HL-60/S4 treated with retinoic acid at 250 ng/mL for 4 days and 3 days (cell line): Measurements from ENCODE around the gene MAT2A.
"Not testable (repeated sequence)": the region's sequence is repeated elsewhere in the genome, so short reads cannot be mapped to it uniquely, and the experiment has no call there.

Source experiments
- in situ Hi-C: fragments of 300-500 bp; cut with MboI; formaldehyde crosslinking; loops from 2 replicates; pipeline ENCODE4 v1.7.0; 2022; ENCODE audit warnings: low sequenced_read_pairs

The MAT2A gene

GRCh38 chr2:85523903-85524335 lies 15.0 kb upstream of the MAT2A start:
- in situ Hi-C loops: no loop called here

GRCh38 chr2:85524336-85524908 lies 14.5 kb upstream of the MAT2A start:
- in situ Hi-C loops: no loop called here

GRCh38 chr2:85525029-85525428 lies 13.9 kb upstream of the MAT2A start:
- in situ Hi-C loops: no loop called here

- in situ Hi-C loops: no loop called here
Measured at GRCh38 chr2:85525567-85525966, 13.4 kb upstream of the MAT2A start.

GRCh38 chr2:85527787-85528186 lies 11.2 kb upstream of the MAT2A start:
- in situ Hi-C loops: no loop called here

- in situ Hi-C loops: no loop called here
Measured at GRCh38 chr2:85528355-85528754, 10.6 kb upstream of the MAT2A start.

- in situ Hi-C loops: no loop called here
Measured at GRCh38 chr2:85529809-85530208, 9.2 kb upstream of the MAT2A start.

GRCh38 chr2:85531589-85531988 lies 7.4 kb upstream of the MAT2A start:
- in situ Hi-C loops: no loop called here

- in situ Hi-C loops: no loop called here
Measured at GRCh38 chr2:85534099-85534498, 4.9 kb upstream of the MAT2A start.

GRCh38 chr2:85534881-85535280 lies 4.1 kb upstream of the MAT2A start:
- in situ Hi-C loops: no loop called here

- in situ Hi-C loops: no loop called here
Measured at GRCh38 chr2:85536479-85536878, 2.5 kb upstream of the MAT2A start.

- in situ Hi-C loops: no loop called here
Measured at GRCh38 chr2:85537600-85538506, 1.1 kb upstream of the MAT2A start.

GRCh38 chr2:85539361-85540132 lies 579 bp downstream of the MAT2A start:
- in situ Hi-C loops: no loop called here

- in situ Hi-C loops: no loop called here
Measured at GRCh38 chr2:85540133-85540648, 1.2 kb downstream of the MAT2A start.

- in situ Hi-C loops: no loop called here
Measured at GRCh38 chr2:85541262-85541661, 2.3 kb downstream of the MAT2A start.

- in situ Hi-C loops: no loop called here
Measured at GRCh38 chr2:85541753-85542457, 2.9 kb downstream of the MAT2A start.

- in situ Hi-C loops: no loop called here
Measured at GRCh38 chr2:85542777-85543176, 3.8 kb downstream of the MAT2A start.

GRCh38 chr2:85544254-85544691 lies 5.3 kb downstream of the MAT2A start:
- in situ Hi-C loops: not testable (repeated sequence)

GRCh38 chr2:85544915-85545779 lies 6.2 kb downstream of the MAT2A start:
- in situ Hi-C loops: not testable (repeated sequence)

- in situ Hi-C loops: no loop called here
Measured at GRCh38 chr2:85545780-85546240, 6.8 kb downstream of the MAT2A start.
